ENCODE results near the gene OR6C2.

The OR6C2 gene

DNA sequence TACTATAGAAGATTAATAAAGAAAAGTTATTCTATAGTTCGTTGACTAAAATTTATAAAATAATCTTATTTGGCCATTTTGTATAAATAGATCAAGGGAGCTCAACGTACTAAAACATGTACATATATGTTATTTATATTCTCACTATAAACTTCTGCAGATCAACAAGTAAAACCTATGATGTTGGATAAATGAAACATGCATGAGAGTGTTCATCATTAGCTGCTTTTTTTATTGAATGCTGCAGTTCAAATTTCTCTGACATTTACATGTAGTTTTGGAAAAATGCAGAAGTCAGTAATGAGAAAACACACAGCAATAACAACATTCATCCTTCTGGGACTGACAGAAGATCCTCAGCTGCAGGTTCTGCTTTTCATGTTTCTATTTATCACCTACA, 48.2 kb downstream of the OR6C2 start, which contains the start of gene OR6C68:
Gene OR6C68, plus strand, starts transcription at position 301 of the 400 bp plus-strand sequence. Its CDS starts 0 bp downstream, at position 301.
- Histone ChIP-seq H3K4me2 (ENCODE audit: insufficient read depth, low read length, poor library complexity, severe bottlenecking) (no peak within 1 kb of the TSS), H3K23ac (ENCODE audit: low read depth, low read length, poor library complexity) (no peak within 1 kb of the TSS), H2AK5ac (ENCODE audit: low read depth, low read length) (no peak within 1 kb of the TSS), H4K91ac (ENCODE audit: low read depth, low read length, poor library complexity) (no peak within 1 kb of the TSS), H2BK15ac (ENCODE audit: low read length) (no peak within 1 kb of the TSS), H4K8ac (ENCODE audit: low read depth, low read length) (no peak within 1 kb of the TSS), H3K27ac (replicated peaks; ENCODE audit: low read length) (no peak within 1 kb of the TSS), H2BK120ac (ENCODE audit: low read depth, low read length) (no peak within 1 kb of the TSS), H3K79me1 (ENCODE audit: low read depth, low read length) (no peaks in the 10 kb centered on the region), H3K14ac (ENCODE audit: low read length) (no peak within 1 kb of the TSS), H3K36me3 (replicated peaks in 1 of 2; ENCODE audit: control insufficient read depth in 2 of 2, insufficient read depth in 2 of 2, low read length in 2 of 2) (no peaks in the 10 kb centered on the region), H2AFZ (ENCODE audit: low read length) (no peak within 1 kb of the TSS), H3K4ac (ENCODE audit: low read length) (no peak within 1 kb of the TSS), H2BK12ac (ENCODE audit: low read length) (no peak within 1 kb of the TSS), H2BK5ac (ENCODE audit: low read length) (no peak within 1 kb of the TSS), H3K4me1 (ENCODE audit: control insufficient read depth in 2 of 2, insufficient read depth in 1 of 2, low read depth in 1 of 2, low read length in 2 of 2) (no peaks in the 10 kb centered on the region), H3K4me3 (ENCODE audit: low read length in 2 of 2) (no peak within 1 kb of the TSS), H3K9ac (ENCODE audit: low read depth, low read length, poor library complexity) (no peak within 1 kb of the TSS), H3K9me3 (replicated peaks in 1 of 2; ENCODE audit: control insufficient read depth in 2 of 2, insufficient read depth in 1 of 2, low read depth in 1 of 2, low read length in 2 of 2) (no peaks in the 10 kb centered on the region), H3K18ac (ENCODE audit: low read length) (no peak within 1 kb of the TSS), H3K27me3 (ENCODE audit: control insufficient read depth in 3 of 3, insufficient read depth in 3 of 3, low read depth in 1 of 3, low read length in 3 of 3) (no peaks in the 10 kb centered on the region)
- WGBS, 2 donors (ENCODE audit: extremely low coverage in 2 of 2, insufficient read length in 2 of 2, insufficient replicate concordance in 1 of 2) = no CpG with 5 or more reads among the region's 2 CpGs
- no peak for DNase-seq (ENCODE audit: low spot score)

DNA sequence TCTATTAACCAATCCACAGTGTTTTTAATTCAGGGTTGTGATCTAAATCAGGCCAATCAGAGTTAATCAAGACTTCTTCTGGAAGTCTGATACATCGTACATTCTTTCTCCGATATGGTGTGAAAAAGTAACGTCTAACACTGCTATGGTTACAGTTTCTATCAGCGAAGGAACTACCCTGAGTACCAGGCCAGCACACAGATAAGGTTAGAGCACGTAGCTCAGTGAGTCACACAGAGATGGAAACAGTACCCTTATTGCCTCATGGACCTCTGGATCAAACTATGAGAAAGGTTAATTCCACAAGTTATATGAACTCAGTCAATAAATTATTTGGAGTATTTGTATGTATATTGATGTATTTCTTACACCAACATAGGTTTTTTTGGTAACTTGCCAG, 51.6 kb downstream of the OR6C2 start:
- H3K27ac ChIP-seq (replicated peaks; ENCODE audit: low read length) = no peak overlapping the region
- no peak overlapping the region for H3K4ac ChIP-seq (ENCODE audit: low read length)
- H2BK120ac ChIP-seq (ENCODE audit: low read depth, low read length) = no peak overlapping the region
- H3K9ac ChIP-seq (ENCODE audit: low read depth, low read length, poor library complexity) = no peak overlapping the region
- H3K4me3 ChIP-seq (ENCODE audit: low read length in 2 of 2) = no peak overlapping the region
- no peak overlapping the region for H3K14ac ChIP-seq (ENCODE audit: low read length)
- H3K23ac ChIP-seq (ENCODE audit: low read depth, low read length, poor library complexity) = no peak overlapping the region
- no peak overlapping the region for H3K18ac ChIP-seq (ENCODE audit: low read length)
- no peaks in the 10 kb centered on the region for H3K27me3 ChIP-seq (ENCODE audit: control insufficient read depth in 3 of 3, insufficient read depth in 3 of 3, low read depth in 1 of 3, low read length in 3 of 3)
- no peaks in the 10 kb centered on the region for H3K36me3 ChIP-seq (replicated peaks in 1 of 2; ENCODE audit: control insufficient read depth in 2 of 2, insufficient read depth in 2 of 2, low read length in 2 of 2)
- no peak overlapping the region for H4K8ac ChIP-seq (ENCODE audit: low read depth, low read length)
- H3K4me1 ChIP-seq (ENCODE audit: control insufficient read depth in 2 of 2, insufficient read depth in 1 of 2, low read depth in 1 of 2, low read length in 2 of 2) = no peaks in the 10 kb centered on the region
- H3K4me2 ChIP-seq (ENCODE audit: insufficient read depth, low read length, poor library complexity, severe bottlenecking) = no peak overlapping the region
- H2AK5ac ChIP-seq (ENCODE audit: low read depth, low read length) = no peak overlapping the region
- no peak overlapping the region for H2AFZ ChIP-seq (ENCODE audit: low read length)
- no peak overlapping the region for H4K91ac ChIP-seq (ENCODE audit: low read depth, low read length, poor library complexity)
- no peak for DNase-seq (ENCODE audit: low spot score)
- no peaks in the 10 kb centered on the region for H3K79me1 ChIP-seq (ENCODE audit: low read depth, low read length)
- H2BK12ac ChIP-seq (ENCODE audit: low read length) = no peak overlapping the region
- H2BK5ac ChIP-seq (ENCODE audit: low read length) = no peak overlapping the region
- H3K9me3 ChIP-seq (replicated peaks in 1 of 2; ENCODE audit: control insufficient read depth in 2 of 2, insufficient read depth in 1 of 2, low read depth in 1 of 2, low read length in 2 of 2) = no peaks in the 10 kb centered on the region
- no CpG with 5 or more reads among the region's 5 CpGs for WGBS, 2 donors (ENCODE audit: extremely low coverage in 2 of 2, insufficient read length in 2 of 2, insufficient replicate concordance in 1 of 2)
- no peak overlapping the region for H2BK15ac ChIP-seq (ENCODE audit: low read length)

DNA sequence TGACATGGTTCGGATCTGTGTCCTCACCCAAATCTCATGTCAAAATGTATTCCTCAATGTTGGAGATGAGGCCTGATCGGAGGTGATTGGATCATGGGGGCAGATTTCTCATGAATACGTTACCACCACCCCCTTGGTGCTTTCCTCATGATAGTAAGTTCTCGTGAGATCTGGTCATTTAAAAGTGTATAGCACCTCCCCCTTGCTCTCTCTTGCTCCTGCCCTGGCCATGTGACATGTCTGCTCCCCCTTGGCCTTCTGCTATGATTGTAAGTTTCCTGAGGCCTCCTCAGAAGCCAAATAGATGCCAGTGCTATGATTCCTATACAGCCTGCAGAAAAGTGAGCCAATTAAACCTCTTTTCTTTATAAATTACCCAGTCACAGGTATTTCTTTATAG, 55.4 kb downstream of the OR6C2 start:
- Histone ChIP-seq H3K4me2 (ENCODE audit: insufficient read depth, low read length, poor library complexity, severe bottlenecking) (no peak overlapping the region), H3K4me1 (ENCODE audit: control insufficient read depth in 2 of 2, insufficient read depth in 1 of 2, low read depth in 1 of 2, low read length in 2 of 2) (no peaks in the 10 kb centered on the region), H2BK12ac (ENCODE audit: low read length) (no peak overlapping the region), H2BK5ac (ENCODE audit: low read length) (no peak overlapping the region), H3K9me3 (replicated peaks in 1 of 2; ENCODE audit: control insufficient read depth in 2 of 2, insufficient read depth in 1 of 2, low read depth in 1 of 2, low read length in 2 of 2) (no peaks in the 10 kb centered on the region), H4K91ac (ENCODE audit: low read depth, low read length, poor library complexity) (no peak overlapping the region), H3K4ac (ENCODE audit: low read length) (no peak overlapping the region), H3K79me1 (ENCODE audit: low read depth, low read length) (no peaks in the 10 kb centered on the region), H3K27me3 (ENCODE audit: control insufficient read depth in 3 of 3, insufficient read depth in 3 of 3, low read depth in 1 of 3, low read length in 3 of 3) (no peaks in the 10 kb centered on the region), H3K4me3 (ENCODE audit: low read length in 2 of 2) (no peak overlapping the region), H2BK15ac (ENCODE audit: low read length) (no peak overlapping the region), H3K23ac (ENCODE audit: low read depth, low read length, poor library complexity) (no peak overlapping the region), H2AK5ac (ENCODE audit: low read depth, low read length) (no peak overlapping the region), H3K27ac (replicated peaks; ENCODE audit: low read length) (no peak overlapping the region), H4K8ac (ENCODE audit: low read depth, low read length) (no peak overlapping the region), H3K14ac (ENCODE audit: low read length) (no peak overlapping the region), H2BK120ac (ENCODE audit: low read depth, low read length) (no peak overlapping the region), H2AFZ (ENCODE audit: low read length) (no peak overlapping the region), H3K18ac (ENCODE audit: low read length) (no peak overlapping the region), H3K36me3 (replicated peaks in 1 of 2; ENCODE audit: control insufficient read depth in 2 of 2, insufficient read depth in 2 of 2, low read length in 2 of 2) (no peaks in the 10 kb centered on the region), H3K9ac (ENCODE audit: low read depth, low read length, poor library complexity) (no peak overlapping the region)
- WGBS, 2 donors (ENCODE audit: extremely low coverage in 2 of 2, insufficient read length in 2 of 2, insufficient replicate concordance in 1 of 2) = no CpG with 5 or more reads among the region's 4 CpGs
- no peak for DNase-seq (ENCODE audit: low spot score)

DNA sequence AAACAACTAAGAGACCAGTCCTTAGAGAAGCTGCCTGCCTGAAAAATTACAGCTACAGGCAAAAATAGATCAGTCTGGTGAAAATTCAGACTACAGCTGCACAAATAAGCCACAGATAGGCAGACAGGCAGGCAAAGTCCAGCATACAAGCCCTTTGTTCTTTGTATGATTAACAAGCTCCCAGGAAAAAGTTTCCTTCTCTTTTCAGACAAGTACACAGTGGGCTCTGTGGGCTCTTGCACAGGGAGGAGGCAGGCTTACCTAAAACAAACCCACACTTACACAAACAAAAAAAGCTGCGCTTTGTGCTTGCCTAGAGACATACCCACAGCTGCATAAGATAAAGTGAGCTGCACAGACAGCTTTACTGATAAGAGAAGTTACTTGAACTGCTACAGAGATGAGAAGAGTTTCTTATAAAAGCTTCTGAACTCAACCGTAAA, 56.0 kb downstream of the OR6C2 start:
- Histone ChIP-seq H2AK5ac (ENCODE audit: low read depth, low read length) (no peak overlapping the region), H3K9me3 (replicated peaks in 1 of 2; ENCODE audit: control insufficient read depth in 2 of 2, insufficient read depth in 1 of 2, low read depth in 1 of 2, low read length in 2 of 2) (no peaks in the 10 kb centered on the region), H2BK12ac (ENCODE audit: low read length) (no peak overlapping the region), H4K8ac (ENCODE audit: low read depth, low read length) (no peak overlapping the region), H2BK5ac (ENCODE audit: low read length) (no peak overlapping the region), H3K4me2 (ENCODE audit: insufficient read depth, low read length, poor library complexity, severe bottlenecking) (no peak overlapping the region), H3K18ac (ENCODE audit: low read length) (no peak overlapping the region), H3K4ac (ENCODE audit: low read length) (no peak overlapping the region), H3K27ac (replicated peaks; ENCODE audit: low read length) (no peak overlapping the region), H3K4me1 (ENCODE audit: control insufficient read depth in 2 of 2, insufficient read depth in 1 of 2, low read depth in 1 of 2, low read length in 2 of 2) (no peaks in the 10 kb centered on the region), H3K79me1 (ENCODE audit: low read depth, low read length) (no peaks in the 10 kb centered on the region), H3K23ac (ENCODE audit: low read depth, low read length, poor library complexity) (no peak overlapping the region), H3K4me3 (ENCODE audit: low read length in 2 of 2) (no peak overlapping the region), H3K14ac (ENCODE audit: low read length) (no peak overlapping the region), H3K27me3 (ENCODE audit: control insufficient read depth in 3 of 3, insufficient read depth in 3 of 3, low read depth in 1 of 3, low read length in 3 of 3) (no peaks in the 10 kb centered on the region), H4K91ac (ENCODE audit: low read depth, low read length, poor library complexity) (no peak overlapping the region), H3K9ac (ENCODE audit: low read depth, low read length, poor library complexity) (no peak overlapping the region), H2BK120ac (ENCODE audit: low read depth, low read length) (no peak overlapping the region), H3K36me3 (replicated peaks in 1 of 2; ENCODE audit: control insufficient read depth in 2 of 2, insufficient read depth in 2 of 2, low read length in 2 of 2) (no peaks in the 10 kb centered on the region), H2BK15ac (ENCODE audit: low read length) (no peak overlapping the region), H2AFZ (ENCODE audit: low read length) (peak overlapping the region; percentile 24)
- no CpG with 5 or more reads among the region's 2 CpGs for WGBS, 2 donors (ENCODE audit: extremely low coverage in 2 of 2, insufficient read length in 2 of 2, insufficient replicate concordance in 1 of 2)
- DNase-seq (ENCODE audit: low spot score) = no peak
